Prostate gland (tissue), 2 donors: ENCODE measurements around the gene CUL2. TPM values are rescaled to one million over a fixed set of nuclear protein-coding genes. Genes with fewer than 3 reads are reported as not detected.
A peak's percentile ranks its signal among the peaks of the same experiment; 100 is the strongest.

Experiments
- DNase-seq: peaks from one replicate; pipeline ENCODE4 v3.0.0-alpha.2; 2019; ENCODE audit warnings: low spot score
- H3K27ac ChIP-seq, 2 donors: fragments of 200-600 bp; sonication (generic); 2 replicates each; pipeline ENCODE4 v1.5.1; 2017 to 2019
- H3K27me3 ChIP-seq: fragments of 200-600 bp; sonication (generic); replicated peaks from 2 replicates; pipeline ENCODE4 v1.5.1; 2019; ENCODE audit not compliant: insufficient read depth
- H3K36me3 ChIP-seq, 2 donors: fragments of 200-600 bp; sonication (generic); 1 replicate in 1 of 2; 2 replicates in 1 of 2; pipeline versions ENCODE4 v1.5.1 to v1.8.1; 2017 to 2019
- H3K4me1 ChIP-seq: fragments of 200-600 bp; sonication (generic); replicated peaks from 2 replicates; pipeline ENCODE4 v1.5.1; 2019
- H3K4me3 ChIP-seq, 2 donors: fragments of 200-600 bp; sonication (generic); 2 replicates each; pipeline ENCODE4 v1.5.1; 2017 to 2019
- H3K9me3 ChIP-seq: fragments of 200-600 bp; sonication (generic); 2 replicates; pipeline ENCODE4 v1.5.1; 2017
- POLR2A ChIP-seq: fragments of 450-650 bp; IDR thresholded peaks from one replicate; pipeline ENCODE4 v1.6.1; 2016; ENCODE audit warnings: antibody characterized with exemption, mild to moderate bottlenecking
- POLR2AphosphoS5 ChIP-seq: sonication (generic); formaldehyde crosslinking; IDR thresholded peaks from one replicate; pipeline ENCODE4 v1.6.1; 2017; ENCODE audit warnings: antibody characterized with exemption
- WGBS: methylation state at CpG from one replicate; pipeline ENCODE4 v1.1.5; 2018; 5-methylcytosine and 5-hydroxymethylcytosine counted together
- intact Hi-C: fragments of 100-400 bp; cut with DNase I; formaldehyde crosslinking; loops from one replicate; pipeline ENCODE4 v1.14.2; 2022
- total RNA-seq, 2 donors: library from RNA; depleted of rRNA; stranded (reverse); fragments of >200 nt; gene quantifications; one replicate each; pipeline ENCODE4 v1.1.0, GENCODE V29; 2016
- TF ChIP-seq, protein P1 (sequence below), 4 experiments: fragments of 200-600 bp in 2 of 4; fragments of 450-650 bp in 2 of 4; sonication (generic) in 2 of 4; IDR thresholded peaks; 1 replicate in 3 of 4; 2 replicates in 1 of 4; pipeline ENCODE4 v1.5.1; 2016 to 2019; ENCODE audit warnings: antibody characterized with exemption in 4 of 4, mild to moderate bottlenecking in 2 of 4, moderate library complexity in 2 of 4

The CUL2 gene
- total RNA-seq, 2 donors from 2014 or later: 15.5 to 15.9 TPM

- Histone ChIP-seq H3K27me3 (no peaks in the 10 kb centered on the region), H3K4me3 (no peak overlapping the region), H3K9me3 (no peaks in the 10 kb centered on the region), H3K27ac (no peak overlapping the region), H3K4me1 (no peaks in the 10 kb centered on the region), H3K36me3 (no peaks in the 10 kb centered on the region)
- TF ChIP-seq POLR2A (no peak), POLR2AphosphoS5 (no peak)
- TF ChIP-seq, protein P1, sequence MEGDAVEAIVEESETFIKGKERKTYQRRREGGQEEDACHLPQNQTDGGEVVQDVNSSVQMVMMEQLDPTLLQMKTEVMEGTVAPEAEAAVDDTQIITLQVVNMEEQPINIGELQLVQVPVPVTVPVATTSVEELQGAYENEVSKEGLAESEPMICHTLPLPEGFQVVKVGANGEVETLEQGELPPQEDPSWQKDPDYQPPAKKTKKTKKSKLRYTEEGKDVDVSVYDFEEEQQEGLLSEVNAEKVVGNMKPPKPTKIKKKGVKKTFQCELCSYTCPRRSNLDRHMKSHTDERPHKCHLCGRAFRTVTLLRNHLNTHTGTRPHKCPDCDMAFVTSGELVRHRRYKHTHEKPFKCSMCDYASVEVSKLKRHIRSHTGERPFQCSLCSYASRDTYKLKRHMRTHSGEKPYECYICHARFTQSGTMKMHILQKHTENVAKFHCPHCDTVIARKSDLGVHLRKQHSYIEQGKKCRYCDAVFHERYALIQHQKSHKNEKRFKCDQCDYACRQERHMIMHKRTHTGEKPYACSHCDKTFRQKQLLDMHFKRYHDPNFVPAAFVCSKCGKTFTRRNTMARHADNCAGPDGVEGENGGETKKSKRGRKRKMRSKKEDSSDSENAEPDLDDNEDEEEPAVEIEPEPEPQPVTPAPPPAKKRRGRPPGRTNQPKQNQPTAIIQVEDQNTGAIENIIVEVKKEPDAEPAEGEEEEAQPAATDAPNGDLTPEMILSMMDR (IDR thresholded peaks at IDR 0.05): no peak
- DNase-seq: no peak
- intact Hi-C loops: no loop called here
- WGBS: 96% methylated on average over 17 of the region's 17 CpGs
These were observed 121.0 kb downstream of the CUL2 start for GRCh38 chr10:34969171-34969570.

DNA sequence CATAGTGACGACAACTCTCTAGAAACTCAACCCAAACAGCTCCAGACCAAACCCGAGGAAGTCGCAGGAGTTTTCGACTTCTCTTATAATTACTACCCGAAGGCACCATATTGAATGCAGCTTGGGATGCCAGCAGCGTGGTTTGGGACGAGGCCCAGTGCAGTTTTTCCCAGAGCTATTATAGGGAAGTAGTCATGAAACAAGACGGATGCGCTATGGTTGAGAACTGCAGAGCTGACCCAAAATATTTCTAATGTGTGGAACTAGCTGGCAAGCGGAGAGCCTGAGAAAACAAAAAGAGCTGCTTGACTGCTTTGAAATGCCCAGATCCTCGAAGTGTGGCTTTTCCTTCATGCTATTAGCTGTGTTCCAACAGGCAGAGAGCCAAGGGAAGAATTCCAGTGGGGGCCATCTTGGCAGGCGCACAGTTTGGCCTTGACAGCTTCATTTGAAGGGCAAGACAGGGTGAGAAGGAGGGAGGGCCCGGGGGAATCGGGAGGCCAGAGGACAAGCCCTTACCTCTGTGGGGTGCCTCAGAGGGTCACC lies 122.7 kb downstream of the CUL2 start:
- peak; percentile 33 for DNase-seq
- H3K4me3 ChIP-seq: no peak overlapping the region
- peak overlapping the region in 1 of 2 donors; percentile 29 for H3K27ac ChIP-seq
- no peaks in the 10 kb centered on the region for H3K36me3 ChIP-seq
- TF ChIP-seq POLR2AphosphoS5 (peak; percentile 12), POLR2A (no peak)
- TF ChIP-seq, protein P1 (IDR thresholded peaks at IDR 0.05): no peak
- H3K4me1 ChIP-seq: no peaks in the 10 kb centered on the region
- 29% methylated on average over 14 of the region's 14 CpGs for WGBS
- no peaks in the 10 kb centered on the region for H3K9me3 ChIP-seq
- intact Hi-C loops: no loop called here
- H3K27me3 ChIP-seq: no peaks in the 10 kb centered on the region

DNA sequence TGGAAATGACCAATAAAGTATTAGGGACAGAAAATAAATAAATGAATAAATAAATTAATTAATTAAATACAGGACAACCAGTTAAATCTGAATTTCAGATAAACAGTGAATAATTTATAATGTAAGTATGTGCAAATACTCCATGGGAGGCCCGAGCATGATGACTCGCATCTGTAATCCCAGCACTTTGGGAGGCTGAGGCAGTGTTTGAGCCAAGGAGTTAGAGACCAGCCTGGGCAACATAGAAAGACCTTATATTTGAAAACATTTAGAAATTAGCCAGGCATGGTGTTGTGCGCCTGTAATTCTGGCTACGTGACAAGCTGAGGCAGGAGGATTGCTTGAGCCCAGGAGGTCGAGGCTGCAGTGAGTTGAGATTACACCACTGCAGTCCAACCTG lies 123.7 kb downstream of the CUL2 start:
- DNase-seq: no peak
- 82% methylated on average over 5 of the region's 5 CpGs for WGBS
- no peak overlapping the region for H3K4me3 ChIP-seq
- H3K4me1 ChIP-seq: no peaks in the 10 kb centered on the region
- H3K27ac ChIP-seq: no peak overlapping the region
- TF ChIP-seq POLR2A: no peak
- TF ChIP-seq, protein P1 (IDR thresholded peaks at IDR 0.05): no peak
- no peak for TF ChIP-seq POLR2AphosphoS5
- intact Hi-C loops: no loop called here
- H3K9me3 ChIP-seq: no peaks in the 10 kb centered on the region
- no peaks in the 10 kb centered on the region for H3K36me3 ChIP-seq
- H3K27me3 ChIP-seq: no peaks in the 10 kb centered on the region

- H3K9me3 ChIP-seq: no peaks in the 10 kb centered on the region
- no peak for DNase-seq
- TF ChIP-seq POLR2A: no peak
- no peak for TF ChIP-seq POLR2AphosphoS5
- TF ChIP-seq, protein P1 (IDR thresholded peaks at IDR 0.05): no peak
- no peaks in the 10 kb centered on the region for H3K27me3 ChIP-seq
- H3K36me3 ChIP-seq: no peaks in the 10 kb centered on the region
- intact Hi-C loops: no loop called here
- H3K4me1 ChIP-seq: no peaks in the 10 kb centered on the region
- no peak overlapping the region for H3K4me3 ChIP-seq
- WGBS: 82% methylated on average over 5 of the region's 5 CpGs
- H3K27ac ChIP-seq: no peak overlapping the region
These were observed 124.1 kb downstream of the CUL2 start for GRCh38 chr10:34966040-34966439.

- TF ChIP-seq POLR2AphosphoS5: no peak
- TF ChIP-seq POLR2A: no peak
- TF ChIP-seq, protein P1 (IDR thresholded peaks at IDR 0.05): no peak
- WGBS: 97% methylated on average over 13 of the region's 13 CpGs
- no peaks in the 10 kb centered on the region for H3K4me1 ChIP-seq
- H3K36me3 ChIP-seq: no peaks in the 10 kb centered on the region
- DNase-seq: no peak
- no peak overlapping the region for H3K4me3 ChIP-seq
- intact Hi-C loops: no loop called here
- H3K9me3 ChIP-seq: no peaks in the 10 kb centered on the region
- H3K27ac ChIP-seq: no peak overlapping the region
- H3K27me3 ChIP-seq: no peaks in the 10 kb centered on the region
These were observed 125.9 kb downstream of the CUL2 start for GRCh38 chr10:34964166-34964800.
